Cardiac septum (tissue), 1 donor: ENCODE measurements around the gene BTK. TPM values are rescaled to one million over a fixed set of nuclear protein-coding genes. Genes with fewer than 3 reads are reported as not detected.

Source experiments
- DNase-seq: peaks from one replicate; pipeline ENCODE4 v3.0.0-alpha.2; 2020; ENCODE audit warnings: low spot score
- intact Hi-C: fragments of 100-400 bp; cut with DNase I; formaldehyde crosslinking; loops from one replicate; pipeline ENCODE4 v1.14.0; 2022
- long read RNA-seq: library from polyadenylated mRNA; unstranded; transcript quantifications from one replicate; pipeline ENCODE4 v2.0.0, GENCODE V29; 2021
- total RNA-seq: library from RNA; stranded (reverse); fragmentation: NEBNext Ultra II Directional; extraction: Animal tissue kit (Norgen Biotek cat#: 25700); gene quantifications from one replicate; pipeline ENCODE4 v1.2.1, GENCODE V29; 2021
- donor health status: DM: no; HTN: no; CAD: no.

Gene BTK
- 1.3 TPM for total RNA-seq
- long read RNA-seq, partial matches to known transcripts, result 1 of 1 reads
- long read RNA-seq, other reads (novel, unspliced or antisense), result 0 of 1 reads

GRCh38 chrX:101385795-101386541 lies at the start of gene BTK:
TSS of gene BTK (minus strand) at chrX:101386191. CDS start at chrX:101375284, 10,907 bp downstream.
- intact Hi-C loops, result no loop called here
- no peak for DNase-seq

- no peak for DNase-seq
- intact Hi-C loops, result no loop called here
These were observed 44.6 kb upstream of the BTK start for GRCh38 chrX:101430457-101431078.

- no peak for DNase-seq
- intact Hi-C loops, result no loop called here
These were observed 43.9 kb upstream of the BTK start for GRCh38 chrX:101429934-101430333.

GRCh38 chrX:101427954-101428353 lies 42.0 kb upstream of the BTK start:
- intact Hi-C loops, result no loop called here
- no peak for DNase-seq

- no peak for DNase-seq
- intact Hi-C loops, result loop anchor here (5.0 kb wide), 1 partner anchor 378 kb away; no protein-coding TSS in a partner anchor
These were observed 33.5 kb upstream of the BTK start for GRCh38 chrX:101419489-101419888.

- DNase-seq, result peak; percentile 88
- intact Hi-C loops, result loop anchor here (5.0 kb wide), 1 partner anchor 379 kb away; no protein-coding TSS in a partner anchor
These were observed 32.2 kb upstream of the BTK start for GRCh38 chrX:101417981-101418841.

GRCh38 chrX:101417190-101417589 lies 31.2 kb upstream of the BTK start:
- DNase-seq, result no peak
- intact Hi-C loops, result loop anchor here (5.0 kb wide), 1 partner anchor 380 kb away; no protein-coding TSS in a partner anchor

GRCh38 chrX:101416691-101417090 lies 30.7 kb upstream of the BTK start:
- no peak for DNase-seq
- intact Hi-C loops, result loop anchor here (5.0 kb wide), 1 partner anchor 381 kb away; no protein-coding TSS in a partner anchor

GRCh38 chrX:101415180-101416145 lies 29.5 kb upstream of the BTK start:
- no peak for DNase-seq
- intact Hi-C loops, result loop anchor here (2.0 to 5.0 kb wide), 2 partner anchors 135 to 382 kb away; partner anchors contain the start of gene ARMCX1

- intact Hi-C loops, result no loop called here
- DNase-seq, result no peak
These were observed 26.0 kb upstream of the BTK start for GRCh38 chrX:101411984-101412383.

- intact Hi-C loops, result no loop called here
- DNase-seq, result no peak
These were observed 24.5 kb upstream of the BTK start for GRCh38 chrX:101410461-101410860.

GRCh38 chrX:101409043-101409442 lies 23.1 kb upstream of the BTK start:
- intact Hi-C loops, result no loop called here

GRCh38 chrX:101408532-101408841 lies 22.5 kb upstream of the BTK start:
- intact Hi-C loops, result no loop called here
- no peak for DNase-seq

More at GRCh38 chrX:101409043-101409442, 23.1 kb upstream of the BTK start:
- no peak for DNase-seq

GRCh38 chrX:101407748-101408531 lies 21.9 kb upstream of the BTK start, which contains the start of the genes GLA and HNRNPH2:
TSS of gene GLA (minus strand) at chrX:101407925. CDS start at chrX:101407903, 22 bp downstream.
TSS of gene HNRNPH2 (plus strand) at chrX:101408222. CDS start at chrX:101411989, 3,767 bp downstream.
- intact Hi-C loops, result no loop called here
- peak; percentile 94 for DNase-seq

GRCh38 chrX:101407167-101407747 lies 21.3 kb upstream of the BTK start:
- intact Hi-C loops, result no loop called here
- no peak for DNase-seq

- no peak for DNase-seq
- intact Hi-C loops, result no loop called here
These were observed 13.8 kb upstream of the BTK start for GRCh38 chrX:101399825-101400224.

- DNase-seq, result no peak
- intact Hi-C loops, result no loop called here
These were observed 12.7 kb upstream of the BTK start for GRCh38 chrX:101398694-101399093.
